OCI-LY1 (cell line): ENCODE results near the gene ZSCAN21.

Experiments
- EZH2 ChIP-seq: fragments of 200-600 bp; sonication (generic), shearing (Covaris generic); IDR thresholded peaks from 2 replicates; pipeline ENCODE4 v1.8.0; 2017; ENCODE audit warnings: borderline replicate concordance, mixed run types, mild to moderate bottlenecking, antibody characterized with exemption, low read length, moderate library complexity, mixed read lengths
- TF ChIP-seq, protein P1 (sequence below): fragments of 200-600 bp; sonication (generic), shearing (Covaris generic); IDR thresholded peaks from 2 replicates; pipeline ENCODE4 v1.5.1; 2017; ENCODE audit warnings: mild to moderate bottlenecking, antibody characterized with exemption, low read length, moderate library complexity, mixed read lengths

GRCh38 chr7:100034871-100035510, 14.6 kb upstream of the ZSCAN21 start:
- TF ChIP-seq, protein P1, sequence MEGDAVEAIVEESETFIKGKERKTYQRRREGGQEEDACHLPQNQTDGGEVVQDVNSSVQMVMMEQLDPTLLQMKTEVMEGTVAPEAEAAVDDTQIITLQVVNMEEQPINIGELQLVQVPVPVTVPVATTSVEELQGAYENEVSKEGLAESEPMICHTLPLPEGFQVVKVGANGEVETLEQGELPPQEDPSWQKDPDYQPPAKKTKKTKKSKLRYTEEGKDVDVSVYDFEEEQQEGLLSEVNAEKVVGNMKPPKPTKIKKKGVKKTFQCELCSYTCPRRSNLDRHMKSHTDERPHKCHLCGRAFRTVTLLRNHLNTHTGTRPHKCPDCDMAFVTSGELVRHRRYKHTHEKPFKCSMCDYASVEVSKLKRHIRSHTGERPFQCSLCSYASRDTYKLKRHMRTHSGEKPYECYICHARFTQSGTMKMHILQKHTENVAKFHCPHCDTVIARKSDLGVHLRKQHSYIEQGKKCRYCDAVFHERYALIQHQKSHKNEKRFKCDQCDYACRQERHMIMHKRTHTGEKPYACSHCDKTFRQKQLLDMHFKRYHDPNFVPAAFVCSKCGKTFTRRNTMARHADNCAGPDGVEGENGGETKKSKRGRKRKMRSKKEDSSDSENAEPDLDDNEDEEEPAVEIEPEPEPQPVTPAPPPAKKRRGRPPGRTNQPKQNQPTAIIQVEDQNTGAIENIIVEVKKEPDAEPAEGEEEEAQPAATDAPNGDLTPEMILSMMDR: no peak
- no peak for TF ChIP-seq EZH2
